Kidney epithelial cell (primary cell): ENCODE data around the gene VILL. TPM values are rescaled to one million over a fixed set of nuclear protein-coding genes. Genes with fewer than 3 reads are reported as not detected.
A peak's percentile ranks its signal among the peaks of the same experiment; 100 is the strongest.

Source experiments
- DNase-seq: peaks from one replicate; pipeline ENCODE4 v3.0.0-alpha.2; 2010; ENCODE audit warnings: low read depth
- H3K27me3 ChIP-seq: 2 replicates; pipeline ENCODE4 v1.6.0; 2011; ENCODE audit warnings: low read length; ENCODE audit not compliant: control insufficient read depth, insufficient read depth
- H3K36me3 ChIP-seq: 2 replicates; pipeline ENCODE4 v1.5.1; 2011; ENCODE audit warnings: low read length; ENCODE audit not compliant: control insufficient read depth, insufficient read depth
- H3K4me3 ChIP-seq: 2 replicates; pipeline ENCODE4 v1.5.1; 2011; ENCODE audit warnings: low read depth, mild to moderate bottlenecking, control low read depth, low read length
- CTCF ChIP-seq: IDR thresholded peaks from 2 replicates; pipeline ENCODE4 v1.5.1; 2011; ENCODE audit warnings: mild to moderate bottlenecking, moderate library complexity, low read length, control low read depth, inconsistent platforms; ENCODE audit not compliant: insufficient read depth, poor library complexity, severe bottlenecking
- total RNA-seq: library from RNA; depleted of rRNA; stranded (reverse); fragments of >200 nt; gene quantifications from 2 replicates; pipeline ENCODE4 v1.2.3, GENCODE V29; 2015

Gene VILL
- total RNA-seq, 1 donor from 2014 or later = 7.8 TPM

GRCh38 chr3:37944391-37944842, 46.2 kb upstream of the VILL start:
- no peak for TF ChIP-seq CTCF
- no peak for DNase-seq
- H3K27me3 ChIP-seq = no peaks in the 10 kb centered on the region
- H3K36me3 ChIP-seq = no peaks in the 10 kb centered on the region
- H3K4me3 ChIP-seq = no peak overlapping the region

GRCh38 chr3:37945156-37945806, 45.3 kb upstream of the VILL start:
- no peak for TF ChIP-seq CTCF
- no peaks in the 10 kb centered on the region for H3K27me3 ChIP-seq
- H3K4me3 ChIP-seq = no peak overlapping the region
- DNase-seq = no peak
- H3K36me3 ChIP-seq = no peaks in the 10 kb centered on the region

- no peak for TF ChIP-seq CTCF
- no peaks in the 10 kb centered on the region for H3K27me3 ChIP-seq
- H3K4me3 ChIP-seq = no peak overlapping the region
- peak; percentile 37 for DNase-seq
- no peaks in the 10 kb centered on the region for H3K36me3 ChIP-seq
Measured at GRCh38 chr3:37945807-37946530, 44.6 kb upstream of the VILL start.

GRCh38 chr3:37946531-37946889, 44.1 kb upstream of the VILL start:
- no peaks in the 10 kb centered on the region for H3K36me3 ChIP-seq
- no peak overlapping the region for H3K4me3 ChIP-seq
- no peaks in the 10 kb centered on the region for H3K27me3 ChIP-seq
- TF ChIP-seq CTCF = no peak
- DNase-seq = no peak

- no peak for DNase-seq
- no peaks in the 10 kb centered on the region for H3K36me3 ChIP-seq
- TF ChIP-seq CTCF = no peak
- H3K4me3 ChIP-seq = no peak overlapping the region
- no peaks in the 10 kb centered on the region for H3K27me3 ChIP-seq
Measured at GRCh38 chr3:37949866-37950265, 40.7 kb upstream of the VILL start.

GRCh38 chr3:37952564-37952963, 38.0 kb upstream of the VILL start:
- TF ChIP-seq CTCF = no peak
- no peaks in the 10 kb centered on the region for H3K36me3 ChIP-seq
- no peak for DNase-seq
- H3K4me3 ChIP-seq = no peak overlapping the region
- H3K27me3 ChIP-seq = no peaks in the 10 kb centered on the region
